Suppressor macrophage (primary cell): ENCODE results near the gene RSAD1.

Source experiments
- DNase-seq, 4 experiments: peaks; one replicate each; pipeline ENCODE4 v3.0.0-alpha.2; 2020 to 2022

RSAD1 gene

DNA sequence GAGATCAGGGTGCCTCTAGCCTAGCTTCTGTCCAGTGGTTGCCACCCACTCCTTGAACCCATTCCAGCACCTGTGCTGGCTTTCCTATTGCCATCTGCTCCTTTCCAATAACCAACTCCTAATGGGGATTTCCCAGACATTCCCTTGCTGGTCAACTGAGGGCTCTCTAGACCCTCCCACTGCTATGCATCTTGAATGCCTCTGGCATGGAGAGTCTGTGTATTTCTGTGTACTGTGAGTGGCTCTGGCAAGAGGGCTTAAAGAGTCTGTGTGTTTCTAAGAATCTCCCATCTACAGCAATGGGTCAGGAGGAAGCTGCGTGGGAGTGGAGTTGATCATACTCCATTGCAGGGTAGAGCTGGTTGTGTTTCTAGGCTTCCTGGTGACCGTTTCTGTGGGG lies 42.9 kb downstream of the RSAD1 start:
- no peak for DNase-seq

- DNase-seq = no peak
Observed at GRCh38 chr17:50522766-50523165, 44.1 kb downstream of the RSAD1 start.

- DNase-seq = no peak
Observed at GRCh38 chr17:50523208-50523607, 44.5 kb downstream of the RSAD1 start.

DNA sequence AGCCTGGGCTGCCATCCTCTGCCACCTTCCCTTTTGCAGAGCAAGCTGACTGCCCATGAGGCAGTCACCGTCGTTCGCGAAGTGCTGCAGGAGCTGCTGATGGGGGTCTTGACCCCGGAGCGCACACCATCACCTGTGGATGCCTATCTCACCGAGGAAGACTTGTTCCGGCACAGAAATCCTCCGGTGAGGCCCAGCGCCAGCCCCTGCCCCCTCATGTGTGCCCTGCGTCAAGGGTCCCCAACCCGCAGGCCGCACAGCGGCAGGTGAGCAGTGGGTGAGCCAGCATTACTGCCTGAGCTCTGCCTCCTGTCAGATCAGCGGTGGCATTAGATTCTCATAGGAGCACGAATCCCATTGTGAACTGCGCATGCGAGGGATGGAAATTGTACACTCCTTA lies 46.2 kb downstream of the RSAD1 start:
- DNase-seq = no peak

GRCh38 chr17:50527155-50527762 lies 48.6 kb downstream of the RSAD1 start:
- peak in 2 of 4 experiments; percentile 37 to 44 for DNase-seq

DNA sequence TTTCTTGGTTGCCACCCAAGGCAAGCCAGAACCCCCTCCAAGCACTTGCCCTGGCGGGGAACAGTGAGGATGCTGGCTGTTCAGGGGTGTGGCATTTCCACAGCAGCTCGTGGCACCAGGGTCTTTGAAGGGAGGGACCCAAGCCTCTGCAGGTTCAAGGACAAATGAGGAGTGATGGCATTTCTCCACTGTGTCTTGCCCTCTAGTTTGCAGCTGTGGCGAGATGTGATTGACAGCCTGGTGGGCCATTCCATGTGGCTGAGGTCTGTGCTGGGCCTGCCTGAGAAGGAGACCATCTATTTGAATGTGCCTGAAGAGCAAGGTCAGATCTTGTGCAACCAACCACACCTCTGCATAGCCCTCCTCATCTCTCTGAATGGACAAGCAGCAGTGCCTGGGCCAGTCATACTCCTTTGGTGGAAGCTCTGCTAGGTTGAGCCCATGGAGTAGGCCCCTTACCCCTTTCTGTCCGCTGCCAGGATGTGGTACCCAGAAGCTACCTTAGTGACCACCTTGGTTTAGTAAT lies 49.4 kb downstream of the RSAD1 start:
- DNase-seq = no peak

DNA sequence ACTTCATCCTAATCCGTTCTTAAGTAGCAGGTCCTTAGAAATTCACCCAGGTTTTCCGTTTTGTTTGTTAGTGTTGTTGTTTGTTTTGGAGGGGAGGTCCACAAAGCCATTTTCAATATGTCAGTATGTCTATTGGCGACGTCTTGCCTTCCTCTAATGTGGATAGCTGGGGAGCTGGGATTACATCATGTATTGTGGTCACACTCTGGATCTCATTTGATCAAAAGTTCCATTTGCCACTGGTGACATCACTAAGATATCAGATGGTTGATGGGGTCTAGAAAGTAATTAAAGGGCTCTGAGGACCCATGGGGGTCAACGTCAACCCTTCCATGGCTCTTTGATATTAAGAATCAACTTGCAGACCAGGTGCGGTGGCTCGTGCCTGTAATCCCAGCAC lies 51.2 kb downstream of the RSAD1 start:
- no peak for DNase-seq

DNA sequence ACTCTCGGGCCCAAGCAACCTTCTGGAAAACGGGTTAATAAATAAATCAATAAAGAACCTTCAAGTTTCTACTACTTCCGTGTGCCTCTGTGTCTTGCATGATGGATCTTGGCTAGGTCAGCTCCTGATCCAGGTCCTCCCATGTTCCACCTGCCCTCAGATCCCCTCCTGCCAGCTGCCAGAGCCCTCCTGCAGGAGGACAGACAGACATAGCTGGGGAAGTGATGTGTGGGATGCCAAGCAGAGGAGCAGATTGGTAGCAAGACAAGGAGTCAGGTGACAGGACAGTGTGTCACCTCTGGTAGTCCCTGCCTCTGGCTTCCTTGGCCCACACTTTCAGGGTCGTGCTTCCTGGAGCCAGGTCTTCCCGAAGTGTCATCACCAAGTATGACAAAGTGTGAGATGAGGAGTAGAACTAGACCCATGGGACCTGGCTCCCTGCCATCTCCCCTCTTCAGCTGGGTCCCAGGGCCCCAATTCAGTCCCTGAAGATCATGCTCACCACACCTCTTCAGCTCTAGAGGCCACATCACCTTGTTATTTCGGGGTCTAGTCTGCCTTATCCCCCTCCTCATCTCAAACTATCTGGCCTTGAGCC lies 52.9 kb downstream of the RSAD1 start:
- DNase-seq = no peak

DNA sequence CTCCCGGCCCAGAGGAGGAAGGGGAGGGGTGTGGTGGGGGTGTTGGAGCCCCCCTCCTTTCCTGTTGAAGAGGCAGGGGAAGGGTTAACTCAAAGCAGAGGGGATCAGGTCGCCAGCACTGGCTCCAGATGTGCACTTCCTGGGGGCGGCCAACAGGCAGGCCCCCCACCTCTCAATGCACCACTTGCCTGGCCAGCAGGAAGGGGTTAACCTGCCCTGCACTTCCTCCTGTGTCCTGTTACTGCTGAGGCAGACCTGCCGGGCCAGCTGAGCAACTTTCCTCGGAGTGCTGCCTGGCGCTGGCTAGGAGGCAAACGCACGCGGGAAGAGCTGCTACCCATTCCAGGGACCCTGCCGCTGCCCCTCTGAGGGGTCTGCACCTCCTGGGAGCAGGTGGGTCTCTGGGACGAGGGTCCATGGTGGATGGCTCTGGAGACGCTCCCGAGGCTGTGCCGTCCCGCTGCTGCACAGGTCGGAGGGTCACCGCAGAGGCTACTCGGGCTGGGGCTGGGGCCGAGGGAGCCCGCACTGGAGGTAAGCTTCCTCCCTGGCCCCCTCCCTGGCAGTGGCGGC lies 53.9 kb downstream of the RSAD1 start, which contains the start of gene EPN3:
TSS of gene EPN3 (plus strand) at position 284 of the 573 bp plus-strand sequence. CDS start 3,822 bp downstream, outside the sequence.
- DNase-seq = no peak

DNA sequence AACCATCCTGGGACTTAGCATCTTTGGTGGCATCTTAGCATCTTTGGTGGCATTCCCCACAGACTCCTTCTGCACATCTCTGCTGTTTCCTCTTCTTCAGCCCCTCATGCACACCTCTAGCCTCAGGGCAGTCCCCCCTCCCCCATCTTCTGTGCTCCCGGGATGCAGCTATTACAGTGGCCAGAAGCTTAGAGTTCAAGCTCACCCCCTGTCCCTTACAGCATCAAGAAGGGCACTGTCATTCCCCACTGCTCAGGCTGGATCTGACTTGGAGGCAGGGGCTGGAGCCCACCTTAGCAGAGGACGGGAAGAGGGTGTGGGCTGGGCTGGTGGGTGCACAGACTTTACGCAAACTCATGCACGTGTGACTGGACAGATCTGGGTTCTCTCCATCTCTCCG lies 54.5 kb downstream of the RSAD1 start:
- DNase-seq = no peak

- peak in 1 of 4 experiments; percentile 18 for DNase-seq
Observed at GRCh38 chr17:50533720-50534148, 55.1 kb downstream of the RSAD1 start.

DNA sequence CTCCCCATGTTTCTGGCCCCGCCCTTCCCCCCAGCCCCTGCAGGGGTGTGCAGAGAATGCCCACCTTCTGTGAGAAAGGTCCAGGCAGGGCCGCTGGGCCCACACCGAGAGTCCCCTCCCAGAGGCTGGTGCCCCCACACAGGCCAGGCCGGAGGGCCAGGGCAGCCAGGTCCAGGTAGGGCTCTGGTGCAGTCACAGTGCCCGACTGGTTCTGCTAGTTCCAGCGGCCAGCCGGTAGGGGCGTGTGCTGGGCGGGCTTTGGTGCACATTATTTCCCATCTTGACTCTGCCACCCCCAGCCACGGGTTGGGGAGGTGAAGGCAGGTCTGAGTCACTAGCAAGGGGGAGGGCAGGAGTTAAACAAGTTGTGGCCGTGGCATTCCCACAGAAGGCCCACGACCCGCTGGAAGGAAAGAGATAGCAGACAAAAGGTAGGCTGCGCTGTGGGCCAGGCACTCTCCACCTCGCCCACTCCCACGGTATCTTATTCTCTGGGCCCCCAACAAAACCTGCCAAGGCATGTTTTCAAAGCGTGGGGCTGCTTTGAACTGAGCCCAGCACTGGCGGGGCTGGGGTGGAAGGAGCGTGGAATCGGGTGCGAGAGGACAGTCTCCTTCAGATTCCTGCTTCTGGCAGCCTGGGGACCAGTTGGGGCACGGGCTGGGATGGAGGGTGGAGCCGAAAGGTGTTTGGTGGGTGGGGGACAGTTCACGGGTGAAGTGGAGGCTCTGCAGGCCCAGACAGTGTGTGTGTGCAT lies 55.7 kb downstream of the RSAD1 start:
- DNase-seq = peak in 1 of 4 experiments; percentile 46

GRCh38 chr17:50534979-50535326 lies 56.3 kb downstream of the RSAD1 start:
- DNase-seq = peak in 1 of 4 experiments; percentile 28

GRCh38 chr17:50535407-50535806 lies 56.7 kb downstream of the RSAD1 start:
- DNase-seq = no peak
